HG03064 (cell line): ENCODE measurements around the gene RNF183.
"Not testable (repeated sequence)": the region's sequence is repeated elsewhere in the genome, so short reads cannot be mapped to it uniquely, and the experiment has no call there.

Experiments
- ATAC-seq: cut with Tn5 transposase; IDR thresholded peaks from one replicate; pipeline ENCODE4 v1.9.1; 2021; ENCODE audit warnings: low read depth; ENCODE audit not compliant: unreplicated experiment

RNF183 gene

DNA sequence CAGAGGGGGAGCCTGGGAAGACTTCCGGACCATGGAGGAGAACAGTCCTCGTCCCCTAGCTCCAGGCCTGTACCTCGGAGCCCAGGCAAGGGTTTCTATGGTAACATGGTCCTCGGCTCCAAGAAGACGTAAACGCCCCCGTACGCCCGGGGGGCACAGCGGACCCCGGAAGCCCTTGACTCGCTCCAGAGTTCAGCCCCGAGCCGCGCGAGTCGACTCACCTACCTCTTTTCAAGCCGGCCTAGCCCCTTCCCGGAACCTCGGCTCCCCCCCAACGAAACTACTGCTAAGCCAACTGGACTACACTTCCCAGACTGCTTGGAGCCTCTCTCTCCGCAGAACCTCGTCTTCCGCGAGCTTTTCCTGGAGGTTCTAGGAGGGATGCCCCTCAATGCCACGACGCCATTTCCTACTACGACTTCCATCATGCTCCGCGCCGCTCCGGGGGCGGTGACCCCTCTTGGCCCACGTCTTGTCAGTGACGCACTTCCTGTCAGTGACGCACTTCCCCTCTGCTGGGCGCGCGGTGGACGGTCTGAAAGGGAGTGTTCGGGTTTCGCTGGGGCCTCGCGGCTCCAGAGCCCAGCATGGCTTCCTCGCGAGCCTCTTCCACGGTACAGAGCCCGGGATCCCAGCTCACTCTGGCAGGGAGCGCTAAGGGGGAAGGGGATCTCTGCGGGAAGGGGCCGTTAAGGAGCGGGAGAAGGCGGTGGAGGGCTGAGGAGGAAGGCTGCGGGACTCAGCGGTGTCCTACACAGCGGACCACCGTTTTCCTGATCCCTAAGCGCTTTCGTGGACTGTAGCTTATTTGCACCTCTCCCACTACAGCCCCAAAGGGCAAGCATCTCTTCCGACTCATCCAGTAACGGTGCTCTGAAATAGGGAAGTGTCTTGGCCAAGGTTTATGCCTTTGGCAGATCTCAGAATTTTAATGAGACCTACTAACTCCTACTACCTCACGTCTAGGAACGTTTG, 27.7 kb downstream of the RNF183 start, which contains the start of the genes CDC26 and PRPF4:
Gene CDC26, minus strand, starts transcription at position 416 of the 975 bp plus-strand sequence. CDS start 3,065 bp downstream, outside the sequence.
Gene PRPF4, plus strand, starts transcription at position 502 of the 975 bp plus-strand sequence. Its CDS starts 86 bp downstream, at position 588.
- peak; percentile 98 for ATAC-seq

DNA sequence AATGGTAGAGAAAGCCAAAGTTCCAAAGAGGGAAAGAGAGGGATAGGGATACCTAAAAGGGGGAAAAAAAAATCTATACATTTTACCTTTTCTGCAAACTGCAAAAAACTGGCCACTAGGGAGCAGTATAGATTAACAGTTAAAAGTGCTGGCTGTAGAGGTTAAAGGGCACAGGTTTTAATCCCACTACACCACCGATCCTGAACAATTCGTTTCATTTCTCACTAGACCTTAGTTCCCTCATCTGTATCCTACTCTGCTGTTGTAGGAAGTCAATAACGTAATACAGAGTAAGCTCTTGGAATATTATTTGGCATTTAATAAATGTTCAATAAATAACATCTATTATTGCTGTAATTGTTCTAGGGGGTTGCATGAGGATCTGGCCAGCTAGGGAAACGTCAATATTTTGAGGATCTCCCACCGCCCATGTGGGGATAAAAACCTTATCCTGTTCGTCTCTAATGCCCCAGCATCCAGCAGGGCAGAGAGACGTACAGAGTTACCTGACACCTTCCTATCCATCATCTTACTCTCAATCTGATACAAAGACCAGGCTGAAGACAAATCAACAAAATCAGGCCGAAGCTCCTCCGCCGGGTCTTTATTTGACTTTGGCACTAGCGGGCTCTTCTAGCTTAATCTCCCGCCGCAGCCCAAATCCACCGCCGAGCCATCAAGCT, 28.6 kb downstream of the RNF183 start:
- peak; percentile 12 for ATAC-seq

DNA sequence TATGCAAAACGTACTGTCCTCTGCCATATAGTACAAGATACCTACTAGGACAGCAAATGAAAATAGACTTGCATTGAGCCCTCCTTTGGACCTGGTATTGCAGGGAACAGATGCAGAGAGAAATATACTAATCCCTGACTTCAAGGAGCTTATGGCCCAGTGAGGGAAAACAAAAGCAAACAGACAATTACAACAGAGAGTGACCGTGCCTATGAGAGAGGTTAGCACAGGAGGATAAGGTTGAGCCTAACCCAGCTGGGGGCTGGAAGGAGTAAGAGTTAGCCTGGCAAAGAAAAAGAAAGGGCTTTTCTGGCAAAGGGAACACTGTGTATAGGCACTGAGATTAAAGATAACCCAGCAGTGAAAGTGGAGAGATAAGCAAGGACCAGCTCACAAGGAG, 33.3 kb downstream of the RNF183 start:
- no peak for ATAC-seq

DNA sequence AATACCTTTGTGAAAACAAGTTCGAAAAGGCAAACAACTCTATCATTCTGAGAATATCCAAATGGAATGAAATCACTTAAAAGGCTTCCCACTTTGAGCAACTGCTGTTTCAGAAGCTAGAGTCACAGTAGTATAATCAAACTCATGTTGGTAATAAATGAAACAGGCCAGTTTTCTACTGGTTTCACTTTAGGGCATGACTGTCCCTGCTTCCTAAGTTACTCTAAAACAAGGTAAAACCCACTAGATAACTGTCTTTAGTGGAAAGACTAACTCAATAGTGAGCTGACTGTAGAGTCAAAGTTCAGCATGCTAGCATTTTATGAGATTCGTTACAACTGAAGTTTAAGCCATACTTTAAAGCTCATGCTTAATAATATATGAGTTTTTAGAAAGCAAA, 33.8 kb downstream of the RNF183 start:
- ATAC-seq, result no peak

DNA sequence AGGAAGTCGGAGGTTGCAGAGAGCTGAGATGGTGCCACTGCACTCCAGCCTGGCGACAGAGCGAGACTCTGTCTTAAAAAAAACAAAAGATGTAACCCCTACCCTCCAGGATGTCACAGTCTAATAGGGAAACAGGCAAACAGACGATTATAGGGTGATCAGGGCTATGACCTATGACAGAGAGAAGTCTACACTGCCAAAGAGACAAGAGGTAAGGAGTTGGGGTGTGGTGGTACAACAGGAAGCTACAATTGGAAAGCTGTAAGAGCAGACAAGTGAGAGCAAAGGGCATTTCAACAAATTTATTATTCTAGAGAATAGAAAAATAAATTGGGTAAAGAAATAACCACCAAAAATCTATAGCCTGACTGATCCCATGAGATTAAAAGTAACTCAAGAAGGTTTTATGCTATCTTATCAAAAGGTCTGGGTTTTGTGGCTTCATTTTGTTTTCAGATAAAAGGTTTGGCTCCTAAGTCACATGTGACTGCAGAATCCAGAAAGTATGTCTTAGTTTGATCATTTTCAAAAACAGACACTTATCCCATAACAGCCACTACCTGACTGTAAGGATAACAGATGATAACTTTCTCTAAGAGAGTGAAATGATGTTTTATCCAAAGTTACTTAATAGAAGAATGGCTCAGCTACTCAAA, 35.1 kb downstream of the RNF183 start:
- ATAC-seq, result no peak

DNA sequence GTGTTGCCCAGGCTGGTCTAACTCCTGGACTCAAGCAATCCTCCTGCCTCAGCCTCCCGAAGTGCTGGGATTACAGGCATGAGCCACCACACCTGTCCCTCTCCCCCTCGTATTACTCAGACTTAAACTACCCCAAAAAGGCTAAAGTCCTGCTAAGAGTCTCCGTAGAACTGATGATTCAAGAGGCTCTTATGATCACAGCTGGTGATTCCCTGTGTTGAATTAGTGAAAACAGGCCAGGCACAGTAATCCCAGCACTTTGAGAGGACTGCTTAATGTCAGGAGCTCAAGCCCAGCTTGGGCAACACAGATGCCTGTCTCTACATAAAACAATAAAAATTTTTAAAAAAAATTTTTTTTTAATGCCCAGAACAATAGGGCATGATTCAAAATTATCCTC, 37.0 kb downstream of the RNF183 start:
- ATAC-seq, result no peak

DNA sequence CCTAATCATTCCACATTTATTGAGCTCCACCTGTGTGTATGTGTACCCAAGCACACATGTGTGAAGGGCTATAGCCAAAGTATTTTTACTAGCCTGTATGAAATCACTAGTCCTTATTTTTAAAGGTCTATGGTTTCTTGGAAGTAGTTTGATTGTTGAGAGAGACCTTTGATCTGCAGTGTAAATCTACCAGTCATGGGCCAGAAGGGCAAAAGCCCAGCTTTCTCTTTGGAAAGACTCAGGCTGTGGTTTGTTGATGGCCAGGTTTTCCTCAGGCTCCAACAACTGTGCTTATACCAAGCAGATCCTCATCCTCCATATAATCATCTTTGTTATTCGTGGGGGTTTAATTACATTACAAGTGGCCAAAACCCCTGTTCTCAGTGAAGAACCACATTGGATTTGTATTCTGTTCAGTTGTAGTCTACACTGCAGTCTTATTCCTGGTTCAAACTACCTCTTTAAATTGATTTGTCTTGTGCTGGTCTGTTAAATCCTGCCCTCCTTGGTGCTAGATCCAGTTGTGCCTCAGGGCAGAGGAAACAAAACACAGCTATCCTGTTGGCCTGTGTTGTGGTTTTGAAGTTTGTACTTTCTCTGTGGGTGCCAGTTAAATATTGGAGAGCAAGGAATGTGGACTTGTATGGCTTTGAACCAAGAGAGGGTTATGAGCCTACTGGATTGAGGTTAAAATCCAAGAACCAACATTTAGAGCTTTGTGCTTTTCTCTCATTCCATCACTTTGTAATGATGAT, 41.1 kb downstream of the RNF183 start:
- no peak for ATAC-seq

DNA sequence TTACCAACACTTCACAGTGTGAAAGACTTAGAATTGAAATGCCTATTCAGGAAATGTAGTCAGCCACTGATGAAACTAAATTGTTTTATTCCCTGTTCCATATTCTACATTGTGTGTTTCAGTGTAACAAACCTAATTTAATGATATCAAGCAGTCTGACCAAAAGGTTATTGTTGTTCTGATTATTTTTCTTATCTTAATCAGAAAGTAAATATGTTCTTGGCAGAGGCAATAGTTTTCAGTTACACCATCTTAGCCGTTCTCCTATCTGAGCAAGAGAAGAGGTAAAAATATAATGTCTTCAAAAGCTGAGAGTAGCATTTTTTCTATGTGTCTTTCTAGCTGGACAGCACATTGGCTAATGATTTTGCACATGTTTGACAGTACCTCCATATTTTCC, 44.9 kb downstream of the RNF183 start:
- no peak for ATAC-seq

DNA sequence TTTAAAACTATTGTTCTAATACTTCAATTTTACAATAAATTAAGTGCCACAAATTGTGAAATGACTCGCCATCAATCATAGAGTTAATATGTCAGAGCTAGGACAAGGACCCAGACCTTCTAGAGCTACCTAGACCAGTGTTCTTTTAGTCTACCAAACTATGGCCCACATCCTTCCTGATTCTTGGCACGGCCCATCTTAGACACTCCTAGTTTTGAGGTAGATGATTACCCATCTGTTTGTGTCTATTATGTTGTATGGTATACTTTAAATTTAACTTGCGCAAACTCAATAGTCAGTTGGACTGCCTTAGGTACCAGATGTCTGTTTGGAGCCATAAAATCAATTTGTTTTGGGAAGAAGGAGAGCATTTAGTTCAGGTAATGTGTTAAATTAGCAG, 45.3 kb downstream of the RNF183 start:
- ATAC-seq, result no peak

DNA sequence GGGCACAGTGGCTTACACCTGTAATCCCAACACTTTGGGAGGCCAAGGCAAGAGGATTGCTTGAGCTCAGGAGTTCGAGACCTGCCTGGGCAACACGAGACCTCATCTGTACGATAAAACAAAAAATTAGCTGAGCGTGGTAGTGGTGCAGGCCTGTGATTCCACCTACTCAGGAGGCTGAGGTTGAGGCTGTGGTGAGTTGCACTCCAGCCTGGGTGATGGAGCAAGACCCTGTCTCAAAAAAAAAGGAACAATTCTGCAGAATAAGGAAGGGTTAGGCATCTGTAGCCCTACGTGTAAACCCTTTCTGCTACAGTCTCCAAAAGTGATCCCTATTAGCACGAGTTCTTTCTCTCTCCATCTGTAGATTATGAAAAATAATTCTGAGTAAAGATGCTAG, 47.7 kb downstream of the RNF183 start:
- ATAC-seq, result no peak

DNA sequence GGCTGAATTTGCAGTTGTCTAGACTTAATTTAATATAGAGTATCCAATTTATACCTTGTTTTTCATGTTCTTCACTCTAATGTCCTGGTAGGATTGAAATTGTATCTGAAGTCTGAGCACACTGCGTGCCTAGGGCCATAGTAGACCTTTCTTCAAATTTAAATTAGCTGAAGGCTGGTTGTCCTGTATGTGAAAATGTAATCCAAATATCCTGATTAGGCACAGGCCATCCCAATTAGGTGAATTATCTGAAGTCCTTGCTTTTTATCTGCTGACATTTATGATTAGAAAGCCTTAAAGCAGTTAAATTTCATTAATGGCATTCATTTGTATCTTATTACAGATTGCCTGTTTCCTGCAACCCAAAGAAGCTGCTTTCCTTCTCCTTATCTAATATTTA, 48.2 kb downstream of the RNF183 start:
- no peak for ATAC-seq

DNA sequence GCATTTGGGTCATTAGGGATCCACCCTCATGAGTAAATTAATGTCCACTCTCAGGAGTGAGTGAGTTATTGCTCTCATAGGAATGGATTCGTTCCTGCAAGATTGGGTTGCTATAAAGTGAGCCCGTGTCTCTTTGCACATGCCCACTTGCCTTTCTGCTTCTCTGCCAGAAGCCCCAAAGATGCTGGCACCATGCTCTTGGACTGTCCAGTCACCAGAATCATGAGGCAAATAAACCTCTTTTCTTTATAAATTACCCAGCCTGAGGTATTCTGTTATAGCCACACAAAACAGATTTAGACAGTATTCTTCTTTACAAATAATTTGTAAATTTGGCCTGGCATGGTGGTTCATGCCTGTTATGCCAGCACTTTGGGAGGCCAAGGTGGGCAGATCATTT, 52.4 kb downstream of the RNF183 start:
- no peak for ATAC-seq

DNA sequence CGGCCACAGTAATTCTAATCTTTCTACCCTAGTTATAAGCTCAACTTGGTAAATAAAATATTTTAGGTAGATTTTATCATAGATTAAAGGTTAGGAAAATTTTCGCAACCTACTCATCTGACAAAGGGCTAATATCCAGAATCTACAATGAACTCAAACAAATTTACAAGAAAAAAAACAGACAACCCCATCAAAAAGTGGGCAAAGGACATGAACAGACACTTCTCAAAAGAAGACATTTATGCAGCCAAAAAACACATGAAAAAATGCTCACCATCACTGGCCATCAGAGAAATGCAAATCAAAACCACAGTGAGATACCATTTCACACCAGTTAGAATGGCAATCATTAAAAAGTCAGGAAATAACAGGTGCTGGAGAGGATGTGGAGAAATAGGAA, 53.5 kb downstream of the RNF183 start:
- not testable (repeated sequence) for ATAC-seq

DNA sequence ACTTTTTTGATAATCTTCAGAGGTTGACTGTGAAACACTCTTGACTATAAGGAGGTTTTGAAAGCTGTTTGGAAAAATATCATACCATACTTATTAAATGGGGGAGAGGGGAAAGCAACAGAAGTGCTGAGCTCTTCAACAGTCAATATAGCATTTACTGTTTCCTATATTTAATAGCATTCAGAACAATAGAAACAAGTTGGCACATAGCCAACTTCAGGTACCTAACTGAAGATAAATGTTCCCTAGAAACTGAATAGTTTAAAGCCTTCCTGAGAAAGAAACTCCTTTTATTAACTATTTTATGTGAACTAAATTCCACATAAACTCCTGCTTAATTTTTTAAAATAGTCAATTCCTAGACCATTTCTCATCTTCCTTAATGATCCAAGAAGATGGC, 55.5 kb downstream of the RNF183 start:
- ATAC-seq, result no peak
